Cardiac ventricle fibroblast (primary cell): ENCODE results near the gene TRIM46. TPM values are rescaled to one million over a fixed set of nuclear protein-coding genes. Genes with fewer than 3 reads are reported as not detected.

Experiments used
- total RNA-seq: library from RNA; depleted of rRNA; stranded (reverse); fragments of >200 nt; gene quantifications from 2 replicates; pipeline ENCODE4 v1.2.3, GENCODE V29; 2015

The TRIM46 gene, protein sequence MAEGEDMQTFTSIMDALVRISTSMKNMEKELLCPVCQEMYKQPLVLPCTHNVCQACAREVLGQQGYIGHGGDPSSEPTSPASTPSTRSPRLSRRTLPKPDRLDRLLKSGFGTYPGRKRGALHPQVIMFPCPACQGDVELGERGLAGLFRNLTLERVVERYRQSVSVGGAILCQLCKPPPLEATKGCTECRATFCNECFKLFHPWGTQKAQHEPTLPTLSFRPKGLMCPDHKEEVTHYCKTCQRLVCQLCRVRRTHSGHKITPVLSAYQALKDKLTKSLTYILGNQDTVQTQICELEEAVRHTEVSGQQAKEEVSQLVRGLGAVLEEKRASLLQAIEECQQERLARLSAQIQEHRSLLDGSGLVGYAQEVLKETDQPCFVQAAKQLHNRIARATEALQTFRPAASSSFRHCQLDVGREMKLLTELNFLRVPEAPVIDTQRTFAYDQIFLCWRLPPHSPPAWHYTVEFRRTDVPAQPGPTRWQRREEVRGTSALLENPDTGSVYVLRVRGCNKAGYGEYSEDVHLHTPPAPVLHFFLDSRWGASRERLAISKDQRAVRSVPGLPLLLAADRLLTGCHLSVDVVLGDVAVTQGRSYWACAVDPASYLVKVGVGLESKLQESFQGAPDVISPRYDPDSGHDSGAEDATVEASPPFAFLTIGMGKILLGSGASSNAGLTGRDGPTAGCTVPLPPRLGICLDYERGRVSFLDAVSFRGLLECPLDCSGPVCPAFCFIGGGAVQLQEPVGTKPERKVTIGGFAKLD
- 0.75 and 1.3 TPM in 2 replicates for total RNA-seq

DNA sequence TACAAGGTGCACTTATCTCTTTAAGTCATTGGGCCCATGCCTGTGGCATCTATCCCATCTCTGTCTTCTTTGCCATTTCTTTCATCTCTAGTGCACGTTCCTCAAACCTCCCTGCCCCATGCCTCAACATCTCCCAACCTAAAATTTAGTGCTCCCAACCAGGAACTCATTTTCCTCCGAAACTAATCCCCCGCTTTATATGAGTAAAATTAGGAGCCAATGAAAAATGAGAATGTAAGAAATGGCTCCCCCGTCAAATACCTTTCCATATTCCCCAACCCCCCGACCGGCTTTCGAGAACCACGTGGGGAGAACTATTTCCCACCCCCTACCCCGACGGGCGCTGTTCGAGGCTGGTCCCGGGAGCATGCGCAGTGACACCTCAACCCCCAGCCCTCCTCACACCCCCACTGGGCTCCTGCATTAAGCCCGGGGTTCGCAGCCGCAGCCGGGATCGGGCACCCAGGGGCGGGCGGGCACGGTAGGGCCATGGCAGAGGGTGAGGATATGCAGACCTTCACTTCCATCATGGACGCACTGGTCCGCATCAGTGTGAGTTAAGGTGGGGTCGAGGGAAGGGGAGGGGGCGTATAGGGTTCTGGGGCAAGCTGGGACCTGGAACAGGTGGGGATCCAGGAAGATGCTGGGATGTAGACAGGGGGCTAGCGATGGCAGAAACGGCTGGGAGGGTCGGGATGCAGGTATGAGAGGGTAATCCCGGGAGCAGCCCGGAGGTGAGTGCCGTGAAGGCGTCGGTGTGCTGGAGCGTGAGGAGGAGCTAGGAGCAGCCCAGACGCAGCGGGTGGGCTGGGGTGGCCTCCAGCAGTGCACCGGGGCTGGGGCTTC lies at the start of gene TRIM46:
Gene TRIM46 (plus strand): TSS at position 372 of the 846 bp plus-strand sequence. CDS start 118 bp downstream, at position 490.

DNA sequence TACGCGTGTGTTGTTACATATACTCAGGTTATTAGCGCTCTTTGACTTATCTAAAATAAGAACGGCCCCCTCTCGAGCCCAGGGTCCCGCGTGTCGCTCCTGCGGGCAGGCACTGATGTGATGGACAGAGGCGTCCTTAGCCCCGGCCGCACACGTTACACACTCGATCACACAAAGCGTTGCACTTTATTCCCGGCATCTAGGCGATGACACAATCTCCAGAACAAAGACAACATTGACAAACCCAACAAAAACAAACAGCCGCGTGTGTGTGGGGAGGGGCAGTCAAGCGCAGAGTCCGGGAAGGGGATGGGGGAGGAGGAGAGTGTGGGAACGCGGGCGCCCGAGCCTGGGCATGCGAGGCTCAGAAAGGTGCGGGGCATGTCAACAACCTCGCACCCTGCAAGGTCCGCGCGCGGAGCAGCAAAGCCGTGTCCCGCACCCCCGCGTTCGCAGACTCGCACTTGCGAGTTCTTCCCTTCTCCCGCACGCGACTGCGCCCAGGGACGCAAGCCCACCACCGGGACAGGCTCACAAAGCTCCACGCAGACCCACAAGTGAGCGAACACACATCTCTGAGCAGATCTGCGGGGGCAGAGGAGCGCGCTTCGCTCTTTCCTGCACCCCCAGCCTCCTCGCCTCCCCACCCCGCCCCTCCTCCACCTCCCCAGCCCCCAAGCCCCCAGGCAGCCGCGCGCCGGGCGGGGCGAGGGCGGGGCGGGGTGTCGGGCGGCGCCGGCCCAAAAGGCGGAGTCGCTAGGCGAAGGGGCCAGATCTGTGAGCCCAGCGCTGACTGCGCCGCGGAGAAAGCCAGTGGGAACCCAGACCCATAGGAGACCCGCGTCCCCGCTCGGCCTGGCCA lies 46.3 kb upstream of the TRIM46 start, which contains the start of gene EFNA1:
Gene EFNA1 (plus strand): TSS at position 772 of the 862 bp plus-strand sequence. CDS start 102 bp downstream, outside the sequence.

DNA sequence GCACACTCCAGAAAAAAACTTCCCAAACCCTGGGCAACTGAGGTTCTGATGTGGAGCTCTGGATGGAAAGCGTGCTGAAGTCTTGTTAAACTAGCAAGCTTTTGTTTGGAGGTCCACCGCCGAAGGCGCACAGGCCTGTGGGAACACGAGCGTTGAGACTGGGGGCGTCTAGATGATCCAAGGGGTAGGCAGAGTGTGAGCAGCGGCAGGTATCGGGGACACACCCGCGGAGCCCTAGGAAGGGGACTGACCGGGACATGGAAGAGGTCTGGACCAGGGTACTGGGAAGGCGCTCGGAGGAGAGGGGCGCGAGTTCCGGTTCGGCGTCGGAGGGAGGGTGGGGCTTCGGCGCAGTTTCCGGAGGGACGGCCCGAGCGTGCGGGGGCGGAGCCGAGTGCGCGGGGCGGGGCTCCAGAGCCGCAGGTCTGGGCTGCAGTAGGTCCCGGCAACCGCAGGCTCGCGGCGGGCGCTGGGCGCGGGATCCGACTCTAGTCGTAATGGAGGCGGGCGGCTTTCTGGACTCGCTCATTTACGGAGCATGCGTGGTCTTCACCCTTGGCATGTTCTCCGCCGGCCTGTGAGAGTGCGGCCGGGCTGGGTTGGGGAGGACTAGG lies 38.1 kb upstream of the TRIM46 start, which contains the start of gene SLC50A1:
Gene SLC50A1 (plus strand): TSS at position 438 of the 614 bp plus-strand sequence. CDS start 60 bp downstream, at position 498.

DNA sequence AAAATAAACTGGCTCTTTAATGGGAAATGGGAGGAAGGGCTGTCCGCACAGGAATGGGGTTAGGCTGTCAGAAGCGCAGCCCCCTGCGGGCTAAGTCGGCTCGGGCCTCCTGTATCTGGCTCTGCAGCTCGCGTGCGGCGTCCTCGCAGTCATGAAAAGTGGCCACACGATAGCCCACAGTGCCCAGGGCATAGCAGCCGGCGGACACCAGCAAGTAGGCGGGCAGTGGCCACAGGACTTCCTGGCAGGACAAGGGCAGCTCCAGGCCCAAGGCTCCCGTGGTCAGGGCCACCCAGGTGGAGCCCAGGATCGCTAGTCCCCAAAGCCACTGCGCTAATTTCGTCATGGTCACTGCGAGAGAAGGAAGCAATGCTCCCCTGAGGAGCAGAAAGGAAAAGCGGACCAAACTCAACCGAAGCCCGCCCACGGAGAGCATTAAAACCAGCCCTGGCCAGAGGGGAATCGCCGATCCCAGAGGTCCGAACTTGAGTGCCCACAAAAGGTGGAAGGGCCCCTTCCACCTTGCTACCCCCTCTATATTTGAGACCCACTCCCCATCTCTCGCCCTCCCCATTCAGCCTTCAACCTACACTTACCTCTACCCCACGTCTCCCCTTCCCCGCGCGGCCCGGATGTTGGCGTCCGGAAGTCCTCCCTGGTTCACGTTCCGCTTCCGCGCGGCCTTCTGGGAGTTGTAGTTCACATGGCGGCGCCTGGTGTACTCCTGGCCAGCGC lies 33.6 kb upstream of the TRIM46 start, which contains the start of gene DPM3:
Gene DPM3 (minus strand): TSS at position 637 of the 735 bp plus-strand sequence. CDS start 291 bp downstream, at position 346.

DNA sequence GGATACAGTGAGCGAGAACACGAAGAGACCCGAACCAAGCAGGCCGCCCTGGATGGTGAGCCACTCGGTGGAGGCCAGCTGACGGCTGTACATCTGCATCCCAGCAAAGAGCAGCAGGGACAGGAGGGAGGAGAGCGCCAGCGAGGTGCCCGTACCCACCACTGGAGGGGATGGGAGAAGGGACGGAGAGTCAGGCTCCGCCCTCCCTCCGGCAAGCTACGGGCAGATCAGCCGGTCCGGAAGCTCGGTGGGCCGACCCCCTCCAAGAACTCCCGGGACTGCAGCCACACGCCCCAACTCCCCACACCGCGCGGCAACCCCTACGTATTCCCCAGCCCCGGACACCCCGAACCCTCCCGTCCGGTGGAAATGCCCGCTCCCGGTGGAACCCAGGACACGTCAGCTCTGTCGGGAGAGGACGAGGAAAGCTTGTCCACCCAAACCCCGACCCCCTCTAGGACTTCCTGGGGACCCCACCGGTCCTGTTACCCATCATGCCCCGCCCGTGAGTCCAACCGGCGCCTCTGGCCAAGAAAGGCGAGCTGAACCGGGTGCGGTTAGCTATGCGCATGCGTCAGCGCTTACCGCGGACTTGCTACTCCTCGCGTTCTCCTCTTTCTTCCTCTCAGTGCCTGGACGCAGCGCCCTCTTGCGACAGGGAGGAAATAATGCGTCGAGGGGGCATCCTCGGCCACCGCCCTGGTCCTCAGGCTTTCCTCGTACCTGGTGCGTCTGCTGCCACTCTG lies 744 bp upstream of the TRIM46 start, which contains the start of gene KRTCAP2:
Gene KRTCAP2 (minus strand): TSS at position 573 of the 746 bp plus-strand sequence. CDS start 80 bp downstream, at position 493.

DNA sequence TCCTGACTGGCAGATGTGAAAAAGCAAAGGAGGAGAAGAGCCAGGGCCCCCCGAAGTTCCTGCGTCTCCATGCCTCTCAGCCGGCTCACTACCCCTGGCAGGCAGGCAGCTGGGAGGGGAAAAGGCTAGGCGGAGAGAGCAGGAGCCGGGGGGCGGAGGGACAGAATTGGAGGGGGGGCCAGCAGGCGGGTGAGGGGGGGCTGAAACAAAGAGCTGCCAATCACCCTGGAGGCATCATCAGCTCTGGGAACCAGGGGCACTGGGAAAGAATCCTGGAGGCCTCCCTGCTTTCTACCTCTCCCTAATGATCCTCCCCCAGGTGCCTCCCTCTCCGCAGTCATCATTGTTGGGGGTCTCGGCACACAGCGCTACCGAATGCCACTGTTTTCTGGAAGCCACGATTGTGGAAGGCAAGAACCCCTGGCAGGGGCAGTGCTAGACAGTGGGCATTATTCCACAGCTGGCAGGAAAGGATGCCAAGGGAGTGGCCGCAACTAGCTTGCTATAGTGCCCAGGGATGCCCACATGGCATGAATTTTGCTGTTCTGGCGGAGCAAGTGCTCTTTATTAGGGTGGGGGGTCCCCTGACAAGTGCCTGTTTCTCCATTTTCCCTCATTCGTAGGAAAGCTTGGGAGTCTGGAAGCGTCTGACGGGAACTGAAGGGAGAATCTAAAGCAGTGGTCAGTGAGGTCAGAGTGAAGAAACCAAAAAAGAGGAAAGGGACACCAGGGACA lies 34.3 kb downstream of the TRIM46 start, which contains the start of gene THBS3:
Gene THBS3 (minus strand): TSS at position 92 of the 735 bp plus-strand sequence. CDS start 21 bp downstream, at position 71.

DNA sequence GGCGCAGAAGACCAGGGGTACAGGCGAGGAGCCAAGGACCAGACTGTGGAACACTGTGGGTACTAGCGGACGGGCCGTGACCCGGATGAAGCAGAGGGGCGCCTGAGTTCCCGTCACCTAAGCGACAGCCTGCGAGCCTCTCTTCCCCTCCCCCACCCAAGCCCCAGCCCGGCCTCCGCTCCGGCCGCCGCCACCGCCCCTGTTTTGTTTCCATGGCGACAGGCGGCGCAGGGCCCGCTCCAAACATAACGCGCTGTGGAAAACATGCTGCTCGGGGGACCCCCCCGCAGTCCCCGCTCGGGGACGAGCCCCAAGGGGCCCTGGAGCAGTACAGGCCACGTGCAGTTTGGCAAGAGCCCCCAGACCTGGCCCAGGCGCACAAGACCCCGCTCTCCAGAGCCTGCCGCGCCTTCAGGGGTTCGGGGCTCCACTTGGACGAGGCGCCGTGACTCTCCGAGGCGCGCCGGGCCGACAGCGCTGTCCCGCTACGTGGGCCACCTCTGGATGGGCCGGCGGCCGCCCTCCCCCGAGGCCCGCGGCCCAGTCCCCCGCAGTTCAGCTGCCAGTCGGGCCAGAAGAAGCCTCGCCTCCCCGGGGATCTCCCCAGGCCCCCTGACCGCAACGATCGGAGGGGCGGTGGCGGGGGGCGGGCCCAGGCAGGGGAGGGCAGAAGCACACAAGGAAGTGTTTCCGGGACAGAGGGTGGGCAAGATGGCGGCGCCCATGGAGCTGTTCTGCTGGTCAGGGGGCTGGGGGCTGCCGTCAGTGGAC lies 35.1 kb downstream of the TRIM46 start, which contains the start of gene MTX1:
Gene MTX1 (plus strand): TSS at position 155 of the 771 bp plus-strand sequence. CDS start 110 bp downstream, at position 265.

Other genes with a start within 250 kb of the TRIM46 start
- gene PMVK, start 237.1 kb upstream of the TRIM46 start, total RNA-seq = 12.0 and 12.4 TPM in 2 replicates
- 65.3 and 66.9 TPM in 2 replicates for gene PBXIP1, start 217.8 kb upstream of the TRIM46 start, total RNA-seq
- gene PYGO2, start 212.1 kb upstream of the TRIM46 start, total RNA-seq = 13.1 and 14.0 TPM in 2 replicates
- 255 and 277 TPM in 2 replicates for gene SHC1, start 203.1 kb upstream of the TRIM46 start, total RNA-seq
- gene CKS1B, start 199.2 kb upstream of the TRIM46 start, total RNA-seq = 24.4 and 27.5 TPM in 2 replicates
- 10.0 and 13.7 TPM in 2 replicates for gene FLAD1, start 190.5 kb upstream of the TRIM46 start, total RNA-seq
- not detected in 2 replicates for gene LENEP, start 180.3 kb upstream of the TRIM46 start, total RNA-seq
- 16.1 and 19.1 TPM in 2 replicates for gene ZBTB7B, start 171.0 kb upstream of the TRIM46 start, total RNA-seq
- gene DCST2, start 140.1 kb upstream of the TRIM46 start, total RNA-seq = 0.06 TPM in 1 of 2 replicates, not detected in the other
- gene DCST1, start 140.0 kb upstream of the TRIM46 start, total RNA-seq = not detected in 2 replicates
- 45.5 and 52.4 TPM in 2 replicates for gene ADAM15, start 122.5 kb upstream of the TRIM46 start, total RNA-seq
- 9.6 and 9.8 TPM in 2 replicates for gene EFNA4, start 110.1 kb upstream of the TRIM46 start, total RNA-seq
- gene EFNA3, start 95.0 kb upstream of the TRIM46 start, total RNA-seq = 1.2 and 1.8 TPM in 2 replicates
- gene EFNA1, start 46.0 kb upstream of the TRIM46 start, total RNA-seq = 9.2 and 14.2 TPM in 2 replicates
- 21.6 and 28.6 TPM in 2 replicates for gene SLC50A1, start 38.0 kb upstream of the TRIM46 start, total RNA-seq
- gene DPM3, start 33.3 kb upstream of the TRIM46 start, total RNA-seq = 38.6 and 50.3 TPM in 2 replicates
- gene KRTCAP2, start 545 bp upstream of the TRIM46 start, total RNA-seq = 130 and 151 TPM in 2 replicates
- 10.3 and 16.4 TPM in 2 replicates for gene THBS3, start 34.0 kb downstream of the TRIM46 start, total RNA-seq
- 30.4 and 47.7 TPM in 2 replicates for gene MTX1, start 34.8 kb downstream of the TRIM46 start, total RNA-seq
- 23.7 and 28.2 TPM in 2 replicates for gene ENTREP3, start 81.6 kb downstream of the TRIM46 start, total RNA-seq
- 49.4 and 68.1 TPM in 2 replicates for gene SCAMP3, start 88.5 kb downstream of the TRIM46 start, total RNA-seq
- gene CLK2, start 99.7 kb downstream of the TRIM46 start, total RNA-seq = 15.2 and 19.1 TPM in 2 replicates
- 0.06 and 0.15 TPM in 2 replicates for gene HCN3, start 103.6 kb downstream of the TRIM46 start, total RNA-seq
- not detected in 2 replicates for gene PKLR, start 127.6 kb downstream of the TRIM46 start, total RNA-seq
- gene FDPS, start 135.0 kb downstream of the TRIM46 start, total RNA-seq = 80.5 and 81.6 TPM in 2 replicates
- gene RUSC1, start 147.0 kb downstream of the TRIM46 start, total RNA-seq = 24.9 and 29.3 TPM in 2 replicates